Measurements from ENCODE around the gene ANXA7.
"Not testable (repeated sequence)": the region's sequence is repeated elsewhere in the genome, so short reads cannot be mapped to it uniquely, and the experiment has no call there.

ANXA7 gene

DNA sequence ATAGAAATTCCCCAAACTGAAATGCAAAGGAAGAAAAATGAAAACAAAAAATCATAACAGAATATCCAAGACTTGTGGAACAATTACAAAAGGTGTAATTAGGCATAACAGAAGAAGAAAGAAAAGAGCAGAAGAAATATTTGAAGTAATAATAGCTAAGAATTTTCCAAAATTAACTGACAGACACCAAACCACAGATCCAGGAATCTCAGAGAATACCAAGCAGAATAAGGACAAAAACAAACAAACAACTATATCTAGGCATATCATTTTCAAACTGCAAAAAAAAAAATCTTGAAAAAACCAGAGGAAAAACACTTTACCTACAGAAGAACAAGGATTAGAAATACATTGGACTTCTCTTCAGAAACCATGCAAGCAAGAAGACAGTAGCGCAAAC lies 80.7 kb downstream of the ANXA7 start:
- DNase-seq, result no peak

- DNase-seq, result no peak
Observed at GRCh38 chr10:73332379-73332778, 81.5 kb downstream of the ANXA7 start.

DNA sequence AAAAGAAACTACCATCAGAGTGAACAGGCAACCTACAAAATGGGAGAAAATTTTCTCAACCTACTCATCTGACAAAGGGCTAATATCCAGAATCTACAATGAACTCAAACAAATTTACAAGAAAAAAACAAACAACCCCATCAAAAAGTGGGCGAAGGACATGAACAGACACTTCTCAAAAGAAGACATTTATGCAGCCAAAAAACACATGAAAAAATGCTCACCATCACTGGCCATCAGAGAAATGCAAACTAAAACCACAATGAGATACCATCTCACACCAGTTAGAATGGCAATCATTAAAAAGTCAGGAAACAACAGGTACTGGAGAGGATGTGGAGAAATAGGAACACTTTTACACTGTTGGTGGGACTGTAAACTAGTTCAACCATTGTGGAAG lies 85.3 kb downstream of the ANXA7 start:
- not testable (repeated sequence) for DNase-seq

DNA sequence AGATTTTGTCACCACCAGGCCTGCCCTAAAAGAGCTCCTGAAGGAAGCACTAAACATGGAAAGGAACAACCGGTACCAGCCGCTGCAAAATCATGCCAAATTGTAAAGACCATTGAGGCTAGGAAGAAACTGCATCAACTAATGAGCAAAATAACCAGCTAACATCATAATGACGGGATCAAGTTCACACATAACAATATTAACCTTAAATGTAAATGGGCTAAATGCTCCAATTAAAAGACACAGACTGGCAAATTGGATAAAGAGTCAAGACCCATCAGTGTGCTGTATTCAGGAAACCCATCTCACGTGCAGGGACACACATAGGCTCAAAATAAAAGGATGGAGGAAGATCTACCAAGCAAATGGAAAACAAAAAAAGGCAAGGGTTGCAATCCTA lies 88.6 kb downstream of the ANXA7 start:
- not testable (repeated sequence) for DNase-seq
